Ovary (tissue), 9 donors: ENCODE results near the gene COX19. TPM values are rescaled to one million over a fixed set of nuclear protein-coding genes. Genes with fewer than 3 reads are reported as not detected.

Source experiments
- DNase-seq, 5 donors: peaks; one replicate each; pipeline ENCODE4 v3.0.0-alpha.2; 2019 to 2020
- H3K27ac ChIP-seq, 2 donors: fragments of 200-600 bp; one replicate each; pipeline versions ENCODE4 v1.5.1 to v1.8.0; 2019 to 2022
- H3K27me3 ChIP-seq: fragments of 200-600 bp; one replicate; pipeline ENCODE4 v1.8.0; 2022
- H3K36me3 ChIP-seq: fragments of 200-600 bp; sonication (generic); one replicate; pipeline ENCODE4 v1.5.1; 2019
- H3K4me1 ChIP-seq: one replicate; pipeline ENCODE4 v1.8.1; 2013; ENCODE audit warnings: mild to moderate bottlenecking, moderate library complexity; ENCODE audit not compliant: insufficient read depth
- H3K4me3 ChIP-seq: fragments of 200-600 bp; sonication (generic); one replicate; pipeline ENCODE4 v1.5.1; 2017
- H3K9me3 ChIP-seq, 2 donors: fragments of 200-600 bp in 1 of 2; sonication (generic) in 1 of 2; one replicate each; pipeline versions ENCODE4 v1.5.1 to v1.8.1; 2013 to 2019; ENCODE audit warnings: mild to moderate bottlenecking in 1 of 2, moderate library complexity in 1 of 2
- EP300 ChIP-seq: sonication (generic); formaldehyde crosslinking; IDR thresholded peaks from one replicate; pipeline ENCODE4 v1.6.1; 2017; ENCODE audit warnings: antibody characterized with exemption
- POLR2A ChIP-seq: fragments of 450-650 bp; IDR thresholded peaks from one replicate; pipeline ENCODE4 v1.6.1; 2017; ENCODE audit warnings: antibody characterized with exemption, mild to moderate bottlenecking, moderate library complexity
- WGBS, 3 donors: extraction: QIAGEN DNeasy Blood & Tissue Kit in 1 of 3; methylation state at CpG; one replicate each; pipeline versions ENCODE4 v1.1.5 to v1.1.7; 2013 to 2017; 5-methylcytosine and 5-hydroxymethylcytosine counted together
- intact Hi-C, 4 donors: fragments of 100-400 bp; cut with DNase I; formaldehyde crosslinking; loops; one replicate each; pipeline versions ENCODE4 v1.11.0 to v1.15.1; 2022 to 2023
- polyA plus RNA-seq, 2 donors: library from polyadenylated mRNA; stranded (reverse); fragments of 200-250 nt in 1 of 2; fragments of 350-450 nt in 1 of 2; fragmentation: Illumina TruSeq in 1 of 2; extraction: RNeasy Lipid Tissue Mini Kit (QIAGEN cat#74804) in 1 of 2; gene quantifications; one replicate each; pipeline ENCODE4 v1.2.3, GENCODE V29; 2013 to 2014
- total RNA-seq, 7 donors: library from RNA; depleted of rRNA in 2 of 7; stranded (reverse); fragments of >200 nt in 2 of 7; fragmentation: NEBNext Ultra II Directional in 3 of 7; extraction: Animal tissue kit (Norgen Biotek cat#: 25700) in 3 of 7; gene quantifications; one replicate each; pipeline versions ENCODE4 v1.1.0 to v1.2.4, GENCODE V29; 2016 to 2023
- TF ChIP-seq, protein P1 (sequence below), 3 donors: fragments of 450-650 bp in 2 of 3; fragments of 200-600 bp in 1 of 3; IDR thresholded peaks; one replicate each; pipeline versions ENCODE4 v1.5.1 to v1.8.0; 2016 to 2022; ENCODE audit warnings: antibody characterized with exemption in 3 of 3, mild to moderate bottlenecking in 1 of 3
- donor health status: DM: no; HTN: no; CAD: no; lungs with moderate emphysema.
- donor health status: DM: no; HTN: no; CAD: no.
- donor health status: Bipolar disorder and iron deficiency.
- donor health status: DM: yes; HTN: yes; CAD: no.
- donor health status: DM: no; HTN: no; CAD: no.
- donor health status: DM: yes; HTN: yes; CAD: no.

Gene COX19
- total and polyA plus RNA-seq, 9 donors: 6.7 to 15.2 (median 10.3) TPM

DNA sequence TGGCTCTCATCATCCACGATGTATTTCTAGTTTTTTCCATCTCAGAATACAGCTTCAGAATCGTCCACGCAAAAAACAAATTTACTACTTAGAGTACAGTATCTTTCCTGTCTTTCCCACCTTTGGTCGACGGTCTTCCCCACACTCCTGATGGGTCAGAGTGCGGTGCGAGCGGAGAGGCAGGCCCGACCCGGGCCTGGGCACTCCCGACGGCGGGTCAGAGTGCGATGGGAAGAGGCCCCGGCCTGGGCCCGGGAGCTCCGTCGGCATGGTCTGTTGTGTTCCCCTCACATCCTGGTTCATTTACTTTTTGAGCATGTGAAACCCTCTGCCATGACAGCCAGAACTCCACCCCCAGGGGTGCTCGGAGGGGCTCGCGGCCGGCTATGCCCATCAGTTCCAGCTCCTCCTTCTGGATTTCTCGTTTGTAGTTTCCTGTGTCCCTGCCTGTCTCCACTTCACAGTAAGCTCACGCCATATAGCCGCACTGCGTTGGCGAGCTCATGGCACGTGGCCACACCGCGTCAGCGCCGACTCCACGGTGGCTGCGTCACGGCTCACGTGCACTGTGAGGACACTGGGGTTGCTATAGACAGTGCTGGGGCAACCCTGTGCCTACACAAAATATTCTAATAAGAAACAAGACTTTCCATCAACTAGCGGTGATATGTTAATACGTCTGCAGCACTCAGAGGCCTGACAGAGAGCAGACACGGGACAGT is 7.8 kb downstream of the COX19 start:
- Histone ChIP-seq H3K27me3 (no peaks in the 10 kb centered on the region), H3K36me3 (no peaks in the 10 kb centered on the region), H3K4me1 (peaks cover 16% of the 10 kb centered on the region), H3K27ac (no peak overlapping the region), H3K4me3 (no peak overlapping the region), H3K9me3 (no peaks in the 10 kb centered on the region)
- intact Hi-C loops: no loop called here
- WGBS, 3 donors: 87 to 91% (median 89%) methylated on average over 39 of the region's 39 CpGs
- no peak for DNase-seq
- no peak for TF ChIP-seq EP300
- no peak for TF ChIP-seq POLR2A
- TF ChIP-seq, protein P1, sequence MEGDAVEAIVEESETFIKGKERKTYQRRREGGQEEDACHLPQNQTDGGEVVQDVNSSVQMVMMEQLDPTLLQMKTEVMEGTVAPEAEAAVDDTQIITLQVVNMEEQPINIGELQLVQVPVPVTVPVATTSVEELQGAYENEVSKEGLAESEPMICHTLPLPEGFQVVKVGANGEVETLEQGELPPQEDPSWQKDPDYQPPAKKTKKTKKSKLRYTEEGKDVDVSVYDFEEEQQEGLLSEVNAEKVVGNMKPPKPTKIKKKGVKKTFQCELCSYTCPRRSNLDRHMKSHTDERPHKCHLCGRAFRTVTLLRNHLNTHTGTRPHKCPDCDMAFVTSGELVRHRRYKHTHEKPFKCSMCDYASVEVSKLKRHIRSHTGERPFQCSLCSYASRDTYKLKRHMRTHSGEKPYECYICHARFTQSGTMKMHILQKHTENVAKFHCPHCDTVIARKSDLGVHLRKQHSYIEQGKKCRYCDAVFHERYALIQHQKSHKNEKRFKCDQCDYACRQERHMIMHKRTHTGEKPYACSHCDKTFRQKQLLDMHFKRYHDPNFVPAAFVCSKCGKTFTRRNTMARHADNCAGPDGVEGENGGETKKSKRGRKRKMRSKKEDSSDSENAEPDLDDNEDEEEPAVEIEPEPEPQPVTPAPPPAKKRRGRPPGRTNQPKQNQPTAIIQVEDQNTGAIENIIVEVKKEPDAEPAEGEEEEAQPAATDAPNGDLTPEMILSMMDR (IDR thresholded peaks at IDR 0.05): no peak

DNA sequence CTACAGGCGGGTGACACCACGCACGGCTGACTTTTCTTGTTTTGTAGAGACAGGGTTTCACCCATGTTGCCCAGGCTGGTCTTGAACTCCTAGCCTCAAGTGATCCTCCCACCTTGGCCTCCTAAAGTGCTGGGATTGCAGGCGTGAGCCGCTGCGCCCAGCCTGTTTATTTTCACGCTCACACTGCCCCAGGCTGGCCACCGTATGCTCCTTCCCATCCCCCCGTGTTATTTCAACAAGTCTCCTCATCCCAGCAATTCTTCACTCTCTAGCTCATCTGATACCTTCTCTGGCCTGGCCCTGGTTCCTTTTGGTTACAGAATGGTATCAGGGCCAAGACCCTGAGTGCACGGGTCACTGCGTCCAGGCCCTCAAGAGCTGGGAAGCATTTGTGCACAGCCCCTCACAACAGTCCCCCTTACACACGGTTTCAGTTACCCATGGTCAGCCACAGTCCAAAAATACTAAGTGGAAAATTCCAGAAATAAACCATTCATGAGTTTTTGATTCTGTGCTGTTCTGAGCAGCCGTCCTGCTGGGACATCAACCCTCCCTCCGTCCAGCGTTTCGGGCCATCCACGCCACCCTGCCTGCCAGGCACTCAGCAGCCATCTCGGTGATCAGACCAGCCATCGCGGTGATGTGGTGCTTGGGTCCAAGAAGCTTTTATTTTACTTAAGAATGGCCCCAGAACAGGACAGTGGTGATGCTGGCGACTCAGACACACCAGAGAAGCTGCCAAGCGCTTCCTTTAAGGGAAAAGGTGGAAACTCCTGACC is 8.9 kb downstream of the COX19 start:
- Histone ChIP-seq H3K4me3 (no peak overlapping the region), H3K27me3 (no peaks in the 10 kb centered on the region), H3K4me1 (peaks cover 16% of the 10 kb centered on the region), H3K9me3 (no peaks in the 10 kb centered on the region), H3K27ac (peak overlapping the region in 1 of 2 donors; percentile 4), H3K36me3 (no peaks in the 10 kb centered on the region)
- TF ChIP-seq, protein P1 (IDR thresholded peaks at IDR 0.05): no peak
- TF ChIP-seq EP300 (no peak), POLR2A (no peak)
- DNase-seq: peak in 1 of 5 donors; percentile 35
- WGBS, 3 donors: 78 to 83% (median 83%) methylated on average over 22 of the region's 22 CpGs
- intact Hi-C loops: no loop called here

DNA sequence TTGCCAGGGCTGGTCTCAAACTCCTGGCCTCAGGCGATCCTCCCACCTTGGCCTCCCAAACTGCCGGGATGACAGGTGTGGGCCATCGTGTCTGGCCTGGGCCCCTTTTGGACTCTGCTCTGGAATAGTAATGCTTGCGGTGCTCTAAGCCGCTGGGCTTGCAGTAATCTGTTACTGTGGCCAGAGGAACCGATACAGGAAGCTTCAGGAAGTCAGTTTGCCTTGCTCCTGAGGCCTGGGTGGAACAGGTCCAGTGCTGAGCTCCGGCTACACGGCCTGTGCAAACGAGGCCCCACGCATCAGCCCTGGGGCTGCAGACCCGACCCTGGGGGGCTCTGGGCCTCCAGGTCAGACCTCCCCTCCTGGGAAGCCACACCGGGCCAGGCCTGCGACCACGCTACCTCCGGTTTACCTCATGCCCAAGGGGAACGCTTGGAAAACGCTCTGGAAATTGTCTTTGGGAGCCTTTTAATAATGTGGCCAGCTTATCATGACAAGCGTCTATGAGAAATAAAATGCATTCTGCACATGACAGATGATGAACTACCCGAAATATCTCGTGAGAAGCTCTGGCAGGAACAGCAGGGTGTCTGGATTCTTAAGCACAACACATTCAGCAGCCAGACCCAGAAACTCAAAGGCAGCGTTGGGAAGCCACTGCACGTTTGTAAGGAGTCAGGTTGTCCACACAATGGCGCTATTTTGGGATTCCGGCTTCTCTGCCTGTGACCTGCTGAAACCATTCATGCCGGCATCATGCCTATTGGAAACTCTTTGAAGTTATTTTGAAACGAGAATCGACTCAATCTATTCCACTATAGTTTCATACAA is 10.7 kb downstream of the COX19 start:
- Histone ChIP-seq H3K4me3 (no peak overlapping the region), H3K4me1 (peaks cover 16% of the 10 kb centered on the region)
- peak; percentile 52 to 69 (median 66) for DNase-seq

More for the DNA sequence above, 10.7 kb downstream of the COX19 start:
- 8 to 10% (median 9%) methylated on average over 27 of the region's 27 CpGs for WGBS, 3 donors
- no peak for TF ChIP-seq EP300
- TF ChIP-seq, protein P1 (IDR thresholded peaks at IDR 0.05): peak in 1 of 3 donors; percentile 43
- Histone ChIP-seq H3K27me3 (no peaks in the 10 kb centered on the region), H3K36me3 (no peaks in the 10 kb centered on the region), H3K27ac (peak overlapping the region; percentile 29 to 68), H3K9me3 (no peaks in the 10 kb centered on the region)
- intact Hi-C loops: no loop called here
